NOMO-1 (cell line): ENCODE measurements around the gene SGCD.

Source experiments
- DNase-seq, 2 experiments: peaks; one replicate each; lab custom pipeline; 2025; ENCODE audit not compliant: unreplicated experiment in 2 of 2; lab: John Stamatoyannopoulos, UW

SGCD gene

DNA sequence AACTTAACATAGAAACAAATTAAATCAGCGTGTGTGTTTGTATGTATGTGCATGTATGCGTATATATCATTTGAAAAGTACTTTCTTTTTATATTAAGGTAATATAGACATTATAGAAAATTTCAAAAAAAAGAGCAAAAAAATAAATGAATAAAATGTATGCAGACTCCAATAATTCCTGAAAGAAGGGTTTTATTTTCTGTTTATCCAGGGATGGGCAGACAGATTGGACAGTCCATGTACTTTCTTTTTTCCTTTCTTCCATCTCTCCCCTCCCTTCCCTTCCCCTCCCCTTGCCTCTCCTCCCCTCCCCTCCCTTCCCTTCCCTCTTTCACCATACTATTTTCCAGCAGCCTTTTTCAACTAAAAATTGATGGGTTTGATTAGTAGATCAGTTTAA lies 123.8 kb downstream of the SGCD start:
- no peak for DNase-seq

DNA sequence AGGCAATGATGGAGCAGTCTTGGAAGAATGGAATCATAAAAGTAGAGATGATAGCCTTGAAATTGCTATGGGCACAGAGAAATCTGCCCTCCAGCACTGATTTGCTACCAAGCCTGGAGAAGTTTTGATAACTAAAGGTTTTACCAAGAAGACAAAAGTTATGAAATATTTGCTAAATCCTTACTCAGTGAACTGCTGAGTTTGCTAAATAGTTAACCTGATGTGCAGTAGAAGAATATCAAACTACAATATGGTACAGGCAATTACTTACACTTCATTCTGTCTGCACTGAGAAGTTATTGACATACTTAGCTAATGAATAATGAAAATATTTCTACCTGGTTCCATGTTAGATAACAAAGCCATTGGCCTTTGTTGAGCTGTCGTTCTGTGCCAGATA lies 124.5 kb downstream of the SGCD start:
- DNase-seq: no peak

DNA sequence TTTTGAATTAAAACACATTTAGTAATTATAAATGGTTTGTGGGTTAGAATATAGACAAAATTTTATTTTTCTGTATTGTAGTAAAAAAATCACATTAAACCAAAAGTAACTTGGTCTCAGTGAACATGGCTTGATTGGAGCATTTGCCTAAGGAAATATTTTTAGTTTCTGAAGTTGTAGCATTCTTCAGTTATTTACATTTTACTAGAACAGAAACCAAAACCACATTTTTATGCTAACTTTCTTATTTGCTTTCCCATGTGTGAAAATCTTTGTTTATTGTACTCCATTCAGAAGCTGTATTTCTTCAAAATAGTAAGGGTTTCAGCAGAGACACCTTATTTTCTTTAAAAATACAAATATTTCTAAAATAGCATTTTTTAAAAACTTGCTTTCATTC lies 129.9 kb downstream of the SGCD start:
- DNase-seq: no peak

DNA sequence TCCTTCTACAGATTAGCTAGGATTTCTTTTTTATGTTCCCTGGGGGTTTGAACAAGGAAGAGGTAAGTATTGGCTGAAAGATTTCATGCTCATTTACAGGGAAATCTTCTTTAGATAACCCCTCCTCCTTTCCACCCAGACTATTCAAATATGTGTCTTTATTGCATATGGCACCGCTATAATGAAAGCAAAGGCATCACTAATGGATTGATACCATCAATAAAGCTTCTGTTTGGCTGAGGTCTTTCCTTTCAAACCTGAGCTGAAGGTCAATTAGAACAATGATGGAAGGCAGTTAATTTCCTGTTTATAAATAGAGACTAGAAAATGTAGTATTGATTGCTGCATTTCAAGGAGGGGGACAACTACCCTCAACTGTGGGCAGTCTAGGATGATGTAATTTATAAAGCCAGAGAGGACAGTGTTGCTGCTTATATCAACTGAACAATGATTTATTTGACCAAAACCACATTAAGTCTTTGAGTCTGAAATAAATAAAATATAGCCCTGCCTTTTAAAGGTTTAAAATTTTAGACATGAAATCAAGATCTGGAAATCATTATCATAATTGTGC lies 132.9 kb downstream of the SGCD start:
- no peak for DNase-seq

DNA sequence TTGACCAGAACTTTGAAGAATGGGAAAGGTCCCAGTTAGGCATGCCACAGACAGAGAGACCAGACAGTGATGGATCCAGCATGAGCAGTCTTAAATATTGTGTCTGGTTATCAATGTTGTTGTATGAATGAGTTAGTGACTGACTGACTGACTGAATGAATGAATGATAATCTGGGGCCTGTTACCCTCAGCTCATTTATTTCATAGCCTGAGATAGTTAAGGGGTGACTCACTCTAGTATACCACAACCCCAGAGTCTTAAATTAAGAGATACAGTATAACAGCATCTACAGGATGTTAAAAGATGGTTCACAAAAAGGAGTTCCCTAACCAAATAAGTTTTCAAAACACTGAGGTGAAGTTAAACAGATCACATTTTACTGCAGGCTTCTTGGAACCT lies 133.5 kb downstream of the SGCD start:
- no peak for DNase-seq

DNA sequence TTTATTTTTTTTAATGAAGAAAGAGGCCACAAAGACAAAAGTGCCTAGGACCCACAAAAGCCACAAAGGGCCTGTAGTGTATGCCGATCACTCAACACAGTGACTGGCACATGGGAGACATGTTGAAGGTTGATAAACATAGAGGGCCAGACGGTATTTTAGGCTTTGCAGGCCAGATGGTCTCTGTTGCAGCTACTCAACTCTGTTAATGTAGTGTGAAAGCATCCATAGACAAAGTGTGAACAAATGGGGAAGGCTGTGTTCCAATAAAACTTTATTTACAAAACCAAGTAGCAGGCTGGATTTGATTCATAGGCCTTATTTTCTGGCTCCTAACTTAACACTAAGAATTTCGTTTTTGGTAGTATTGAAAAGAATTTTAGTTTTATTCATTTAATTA lies 139.9 kb downstream of the SGCD start:
- no peak for DNase-seq

DNA sequence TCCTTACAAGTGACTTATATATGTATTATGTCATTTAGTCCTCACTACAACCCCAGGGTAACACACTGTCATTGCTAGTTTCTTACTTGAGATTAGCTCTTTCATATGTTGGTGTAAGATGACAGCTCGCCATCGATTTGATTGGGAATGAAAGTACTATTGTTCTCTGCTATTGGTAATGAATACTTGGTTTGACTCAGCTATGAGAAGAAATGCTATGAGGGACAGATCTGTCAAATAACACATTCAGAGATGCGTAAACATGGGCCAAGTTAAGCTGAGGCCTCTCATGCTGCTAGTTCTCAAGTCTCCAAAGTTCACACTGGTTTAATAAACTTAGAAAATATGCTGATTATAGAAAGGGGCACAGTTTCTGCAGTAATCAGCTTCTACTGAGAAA lies 142.7 kb downstream of the SGCD start:
- no peak for DNase-seq

DNA sequence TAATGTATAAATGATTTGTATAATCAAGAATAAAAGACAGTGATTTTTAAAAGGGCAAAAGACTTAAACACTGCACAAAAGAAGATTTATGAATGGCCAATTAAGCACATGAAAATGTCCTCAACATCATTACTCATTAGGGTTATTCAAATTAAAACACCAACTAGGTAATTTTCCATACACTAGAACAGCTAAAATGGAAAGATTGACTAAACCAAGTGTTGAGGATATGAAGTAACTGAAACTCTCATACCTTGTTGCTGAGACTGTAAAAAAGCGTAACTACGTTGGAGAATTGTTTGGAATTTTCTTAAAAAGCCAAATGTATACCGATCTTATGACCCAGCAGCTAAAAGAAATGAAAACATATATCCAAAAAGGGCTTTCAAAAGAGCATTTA lies 144.9 kb downstream of the SGCD start:
- DNase-seq: no peak

DNA sequence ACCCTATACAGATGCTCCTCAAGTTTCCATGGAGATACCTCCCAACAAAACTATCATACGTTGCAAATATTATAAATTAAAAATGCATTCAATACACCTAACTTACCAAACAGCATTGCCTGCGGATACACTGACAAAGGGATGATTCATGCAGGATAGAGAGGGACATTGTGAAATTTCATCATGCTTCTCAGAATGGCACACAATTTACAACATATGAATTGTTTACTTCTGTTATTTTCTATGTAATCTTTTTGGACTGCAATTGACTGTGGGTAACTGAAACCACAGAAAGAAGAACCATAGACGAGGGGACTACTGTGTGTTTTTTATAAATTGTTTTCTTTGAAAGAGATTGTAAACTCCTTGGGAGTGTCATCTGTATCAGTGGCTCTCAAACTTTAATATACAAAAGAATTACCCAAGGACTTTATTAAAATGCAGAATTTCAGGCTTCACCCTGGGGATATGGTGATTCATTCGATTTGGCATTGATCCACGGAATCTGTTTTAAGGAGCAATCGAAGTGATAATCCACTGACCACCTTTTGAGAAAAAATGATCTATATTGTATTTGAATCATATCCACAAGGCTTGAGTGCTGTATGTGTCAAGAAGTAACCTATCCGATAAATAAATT lies 146.4 kb downstream of the SGCD start:
- DNase-seq: peak; percentile 52 to 95

DNA sequence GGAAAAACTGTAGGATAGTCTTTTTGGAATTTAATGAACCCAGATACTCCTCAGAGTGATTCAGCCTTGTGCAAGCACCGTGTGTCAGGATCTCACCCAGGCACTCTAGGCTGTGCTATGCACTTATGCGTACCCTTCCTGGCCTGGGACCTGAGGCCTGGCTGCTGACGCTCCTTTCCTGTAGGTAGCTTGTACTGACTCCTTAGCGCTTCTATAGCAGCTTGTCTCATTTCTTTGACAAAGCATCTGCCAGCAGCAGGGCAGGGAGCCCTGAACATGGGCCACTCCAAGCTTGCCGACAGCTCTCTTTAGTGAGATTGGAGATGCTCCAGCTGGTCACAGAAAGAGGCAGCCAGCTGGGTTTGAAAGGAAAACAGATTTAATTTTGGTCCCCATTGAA lies 147.3 kb downstream of the SGCD start:
- no peak for DNase-seq

DNA sequence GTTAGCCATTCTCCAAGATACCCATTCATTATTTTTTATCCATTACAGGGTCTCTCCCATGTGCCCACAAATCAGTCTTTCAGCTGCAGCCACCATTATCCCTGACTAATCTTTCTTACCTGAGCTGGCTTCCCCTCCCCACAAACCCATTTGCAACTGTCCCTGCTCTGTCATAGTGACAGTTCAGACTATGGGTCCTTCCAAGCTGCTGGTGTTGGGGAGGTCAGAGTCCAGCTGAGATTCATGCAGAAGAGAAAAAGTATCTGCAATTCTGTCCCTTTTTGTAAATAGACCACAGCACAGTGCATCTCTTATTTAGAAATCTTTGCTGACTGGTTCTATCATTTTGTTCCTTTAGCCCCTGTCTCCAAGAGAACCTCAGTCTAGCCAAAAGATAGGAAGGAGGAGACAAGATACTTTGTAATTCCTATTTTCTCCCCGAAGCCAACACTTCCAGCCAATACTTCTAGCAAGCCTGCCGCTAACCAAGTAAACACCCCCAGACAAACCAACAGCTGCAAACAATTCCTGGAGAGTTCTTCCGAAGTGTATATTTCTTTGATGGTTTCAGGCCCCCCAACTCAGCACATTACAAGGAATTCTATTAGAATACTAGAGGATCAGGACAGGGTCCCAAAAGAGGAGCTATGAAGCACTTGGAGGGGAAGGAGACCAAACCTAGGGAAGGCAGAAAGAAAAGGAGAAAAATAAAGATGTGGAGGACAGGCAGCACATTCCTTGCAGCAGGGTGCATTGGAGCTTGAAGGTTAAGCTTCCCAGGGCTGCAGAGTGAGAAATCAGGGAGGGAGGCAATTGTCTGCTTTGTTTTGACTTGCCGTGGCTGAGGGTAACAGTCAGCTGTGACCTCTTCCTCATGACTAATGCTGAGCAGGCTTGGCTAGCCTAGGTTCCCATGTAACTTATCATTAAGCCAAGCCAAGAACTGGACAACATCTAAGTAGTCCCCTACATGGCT lies 148.5 kb downstream of the SGCD start:
- no peak for DNase-seq

DNA sequence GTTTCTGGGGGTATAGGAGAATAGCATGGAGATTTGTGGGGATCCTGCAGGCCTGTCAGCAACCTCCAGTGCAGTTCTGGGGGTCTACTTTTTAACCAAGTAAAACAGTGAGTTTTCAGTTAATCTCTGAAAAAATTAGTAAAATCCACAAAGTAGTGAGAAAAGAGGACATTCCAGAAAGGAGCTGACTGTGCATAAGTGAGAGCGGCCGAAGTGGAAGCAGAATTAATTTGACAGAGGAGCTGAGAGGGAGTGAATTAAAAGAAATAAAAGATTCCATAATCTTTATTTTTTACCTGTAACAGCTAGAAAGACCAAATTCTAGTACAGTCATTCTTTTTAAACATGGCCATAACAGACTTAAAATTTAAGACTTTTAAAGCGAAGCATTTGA lies 149.2 kb downstream of the SGCD start:
- no peak for DNase-seq

DNA sequence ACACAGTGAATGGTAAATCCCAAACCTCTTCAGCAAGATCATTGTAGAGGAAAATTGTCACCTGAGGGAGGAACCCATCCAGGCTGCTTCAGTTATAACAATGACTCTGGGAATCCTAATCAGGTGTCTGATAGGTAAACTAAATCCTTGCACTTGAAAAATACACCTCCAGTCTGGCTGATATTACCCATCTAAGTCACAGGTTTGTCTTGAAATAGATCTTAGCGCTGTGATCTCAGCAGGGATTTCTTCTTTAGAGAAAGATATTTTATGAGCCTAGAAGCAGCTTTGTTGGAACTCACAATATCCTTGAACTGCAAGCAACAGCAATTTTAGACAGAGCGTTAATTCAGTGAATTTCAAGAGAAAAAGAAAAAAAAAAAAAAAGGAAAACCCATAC lies 149.7 kb downstream of the SGCD start:
- no peak for DNase-seq

DNA sequence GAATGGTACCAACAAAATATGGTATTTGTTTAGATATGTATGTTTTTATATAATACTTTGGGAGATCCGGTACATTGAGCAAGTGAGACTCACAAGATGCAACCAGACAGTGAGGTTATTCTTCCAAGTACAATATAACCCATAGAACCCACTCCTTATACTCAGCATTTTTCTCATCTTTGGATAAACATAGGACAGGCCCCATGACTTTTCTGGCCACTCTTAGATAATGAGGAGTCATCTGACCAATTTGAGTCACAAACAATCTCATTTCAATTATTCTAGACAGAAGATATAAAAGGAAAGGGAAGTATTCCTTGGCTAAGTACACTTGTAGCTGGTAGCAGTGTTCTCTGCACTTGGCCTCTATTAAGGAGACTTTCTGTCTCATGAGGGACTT lies 150.2 kb downstream of the SGCD start:
- peak in 1 of 2 experiments; percentile 6 for DNase-seq

DNA sequence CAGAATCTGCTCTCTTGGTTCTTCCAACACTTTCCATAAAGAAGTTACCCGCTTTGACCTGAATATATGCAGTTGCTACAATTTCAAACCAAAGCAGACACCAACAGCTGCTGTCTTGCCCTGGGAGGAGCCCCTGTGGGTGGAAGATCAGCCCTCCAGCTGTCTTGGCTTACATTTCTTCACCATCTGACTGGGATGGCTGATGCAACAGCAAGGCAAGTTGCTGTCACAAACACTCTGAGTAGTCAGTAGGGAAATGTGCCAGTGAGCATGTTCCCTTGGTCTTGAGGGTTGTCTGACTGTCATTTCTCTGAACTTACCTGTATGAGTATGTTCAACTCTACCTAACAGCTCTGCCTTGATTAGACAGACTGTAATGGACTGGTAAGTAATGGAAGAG lies 152.9 kb downstream of the SGCD start:
- DNase-seq: peak in 1 of 2 experiments; percentile 5

DNA sequence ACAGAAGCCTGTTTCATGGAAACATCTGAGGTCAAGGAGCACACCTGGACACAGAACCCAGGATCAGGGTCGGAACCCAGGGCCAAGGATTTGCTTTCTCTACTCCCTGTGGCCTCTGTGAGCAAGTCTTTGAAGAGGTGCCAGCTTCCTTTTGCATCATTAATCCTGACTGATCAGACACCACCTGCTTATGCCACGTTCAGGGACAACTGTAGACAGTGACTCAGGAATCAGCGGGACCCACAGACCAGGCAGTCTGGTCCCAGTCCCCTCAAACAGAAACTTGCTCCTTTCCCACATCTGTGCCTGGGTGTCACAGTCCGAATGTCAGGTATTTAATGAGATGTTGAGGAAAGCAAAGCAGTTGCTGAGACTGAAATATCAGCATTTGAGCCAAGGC lies 154.8 kb downstream of the SGCD start:
- DNase-seq: no peak

DNA sequence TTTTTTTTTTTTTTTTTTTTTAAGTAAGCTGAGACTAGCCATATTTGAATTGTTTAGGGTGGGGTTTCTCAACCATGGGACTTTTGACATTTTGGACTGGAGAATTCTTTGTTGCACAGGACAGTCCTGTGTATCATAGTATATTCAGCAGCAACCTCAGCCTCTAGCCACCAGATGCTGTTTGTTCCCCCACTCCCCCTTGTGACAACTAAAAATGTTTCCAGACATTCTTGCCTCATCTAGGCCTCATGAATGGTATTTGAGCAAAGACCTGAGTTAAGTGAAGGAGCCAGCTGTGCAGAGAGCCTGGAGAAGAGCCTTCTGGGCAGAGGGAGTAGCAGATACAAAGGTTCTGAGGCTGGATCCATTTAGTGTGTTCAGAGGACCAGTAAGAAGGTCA lies 155.9 kb downstream of the SGCD start:
- DNase-seq: no peak

DNA sequence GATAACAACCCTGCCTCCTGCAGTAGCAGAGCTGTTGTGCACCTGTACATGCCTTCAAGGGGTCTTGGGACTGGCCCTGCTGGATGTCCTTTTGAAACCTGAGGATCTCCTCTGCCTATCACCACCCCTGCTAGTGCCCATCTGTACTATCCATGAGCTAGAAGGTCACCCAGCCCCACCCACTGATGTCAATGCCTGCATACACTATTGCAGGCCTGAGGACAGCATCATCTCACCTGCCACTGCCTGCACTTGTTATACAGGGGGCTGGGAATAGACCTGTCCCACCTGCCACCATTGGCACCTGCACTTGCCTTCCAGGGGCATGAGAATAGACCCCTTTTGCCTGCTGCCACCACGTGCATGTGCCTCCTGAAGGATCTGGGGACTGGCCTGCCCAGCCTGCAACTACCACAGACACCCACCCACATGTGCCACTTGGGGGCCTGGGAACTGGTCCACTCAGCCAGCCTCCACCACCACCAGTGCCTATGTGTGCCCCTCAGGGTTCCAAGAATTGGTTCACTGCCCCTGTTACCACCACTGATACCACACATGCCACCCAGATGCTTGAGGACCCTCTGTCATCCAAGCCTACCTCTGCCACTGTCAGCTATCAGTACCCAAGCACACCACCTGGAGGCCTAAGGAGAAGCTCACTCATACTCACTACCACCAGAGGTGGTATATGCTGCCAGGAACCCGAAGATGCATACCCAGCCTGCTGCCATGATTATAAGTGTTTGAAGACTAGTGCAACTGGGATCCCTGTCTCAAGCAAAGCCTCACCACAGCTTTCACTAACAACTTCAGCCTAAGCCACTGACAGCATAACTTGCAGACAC lies 159.7 kb downstream of the SGCD start:
- DNase-seq: no peak

DNA sequence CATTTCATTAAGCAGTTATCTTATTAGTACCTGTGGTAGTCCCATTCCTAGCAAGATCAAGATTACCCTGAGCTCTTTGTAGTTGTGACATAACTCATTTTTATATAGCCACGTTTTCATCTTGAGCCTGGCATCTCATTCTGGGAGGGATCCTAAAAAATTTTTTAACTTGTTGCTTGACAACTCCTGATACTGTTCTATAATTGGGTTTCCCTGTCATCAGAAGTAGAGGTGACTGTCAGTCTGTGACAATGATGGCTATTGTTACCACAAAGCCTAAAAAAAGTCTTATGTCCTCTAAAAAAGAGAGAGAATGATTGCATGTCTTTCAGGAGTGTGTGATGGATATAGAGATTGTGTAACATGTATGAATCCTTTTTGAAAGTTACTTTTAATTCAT lies 164.8 kb downstream of the SGCD start:
- no peak for DNase-seq

DNA sequence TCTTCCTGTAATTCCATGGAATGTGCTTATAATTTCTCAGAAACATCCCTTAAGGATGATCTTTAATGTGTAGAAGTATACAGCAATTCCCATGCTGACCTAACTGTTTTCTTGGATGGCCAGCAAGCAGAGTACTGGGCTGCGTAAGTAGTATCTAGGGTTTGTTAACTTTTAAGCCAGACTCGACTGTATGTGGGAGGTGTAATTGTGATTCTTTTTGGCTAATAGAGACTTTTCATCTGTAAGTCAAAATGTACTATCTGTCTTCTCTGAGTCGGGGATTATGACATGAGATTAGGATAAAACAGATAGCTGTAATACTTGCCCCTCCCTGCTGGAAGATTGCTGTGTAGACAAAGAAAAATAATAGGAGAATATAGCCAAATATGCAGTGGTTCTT lies 169.3 kb downstream of the SGCD start:
- no peak for DNase-seq

DNA sequence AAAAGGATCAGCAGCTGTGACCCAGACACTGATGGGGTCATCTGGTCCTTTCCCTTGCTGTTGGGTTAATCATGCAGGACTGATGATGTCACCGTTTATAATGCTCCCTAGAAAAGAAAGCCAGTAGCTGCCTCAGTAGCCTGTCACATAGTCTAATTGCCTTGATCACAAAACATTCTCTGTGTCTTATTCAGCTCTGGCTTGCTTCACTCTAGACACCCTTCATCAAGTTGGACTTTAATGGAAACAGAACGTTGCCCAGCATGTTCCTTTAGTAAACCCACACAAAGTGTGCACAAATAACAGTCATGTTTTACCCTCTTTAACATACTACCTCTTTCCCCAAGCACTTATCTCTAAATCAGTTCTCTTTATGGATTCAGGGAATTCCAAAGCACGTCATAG lies 170.8 kb downstream of the SGCD start:
- DNase-seq: no peak
